Natural killer cell treated with Interleukin-12 subunit alpha and Interleukin-12 subunit beta and Interleukin-15 and Interleukin-18, amount 100 ng/mL, for 72 hours (primary cell): ENCODE measurements around the gene OGN. TPM values are rescaled to one million over a fixed set of nuclear protein-coding genes. Genes with fewer than 3 reads are reported as not detected.

Source experiments
- ATAC-seq, 2 donors: fragments of 150-1000 bp; cut with Tn5 transposase in 1 of 2; sonication (Bioruptor Pico), chemical (Tn5 transposase) in 1 of 2; 2 replicates each; pipeline ENCODE4 v1.10.0; 2021
- DNase-seq: peaks from one replicate; pipeline ENCODE4 v3.0.0; 2022; ENCODE audit warnings: low spot score
- H3K27ac Mint-ChIP-seq, 2 donors: 1 replicate in 1 of 2; 2 replicates in 1 of 2; pipeline ENCODE4 v1.8.0; 2022; ENCODE audit warnings: mixed read lengths in 2 of 2, mild to moderate bottlenecking in 1 of 2, moderate library complexity in 1 of 2
- H3K27me3 Mint-ChIP-seq, 2 donors: 1 replicate in 1 of 2; 2 replicates in 1 of 2; pipeline ENCODE4 v1.8.0; 2022; ENCODE audit warnings: mixed read lengths in 2 of 2
- H3K36me3 Mint-ChIP-seq: one replicate; pipeline ENCODE4 v1.8.0; 2022; ENCODE audit warnings: mixed read lengths
- H3K4me1 Mint-ChIP-seq, 2 donors: 1 replicate in 1 of 2; 2 replicates in 1 of 2; pipeline ENCODE4 v1.8.0; 2022; ENCODE audit warnings: low read depth in 2 of 2, mixed read lengths in 2 of 2, mild to moderate bottlenecking in 1 of 2
- H3K4me3 Mint-ChIP-seq: one replicate; pipeline ENCODE4 v1.8.0; 2022; ENCODE audit warnings: mixed read lengths
- H3K9me3 Mint-ChIP-seq: 2 replicates; pipeline ENCODE4 v1.8.0; 2022; ENCODE audit warnings: mixed read lengths
- total RNA-seq, 2 donors: library from RNA; stranded (reverse); gene quantifications; one replicate each; pipeline ENCODE4 v1.2.3, GENCODE V29; 2022

Gene OGN
- total RNA-seq, 2 donors from 2014 or later = not detected

GRCh38 chr9:92392690-92393089, 11.7 kb downstream of the OGN start:
- no peak overlapping the region for H3K27ac Mint-ChIP-seq
- no peak overlapping the region for H3K4me3 Mint-ChIP-seq
- no peaks in the 10 kb centered on the region for H3K9me3 Mint-ChIP-seq
- no peaks in the 10 kb centered on the region for H3K27me3 Mint-ChIP-seq
- H3K36me3 Mint-ChIP-seq = no peaks in the 10 kb centered on the region
- ATAC-seq = no peak
- no peaks in the 10 kb centered on the region for H3K4me1 Mint-ChIP-seq
- no peak for DNase-seq

- no peaks in the 10 kb centered on the region for H3K27me3 Mint-ChIP-seq
- no peaks in the 10 kb centered on the region for H3K36me3 Mint-ChIP-seq
- peaks cover 5 to 6% of the 10 kb centered on the region in 2 donors for H3K4me1 Mint-ChIP-seq
- no peak overlapping the region for H3K27ac Mint-ChIP-seq
- ATAC-seq (no peak), DNase-seq (no peak)
- H3K4me3 Mint-ChIP-seq = no peak overlapping the region
- H3K9me3 Mint-ChIP-seq = no peaks in the 10 kb centered on the region
Measured at GRCh38 chr9:92385953-92386352, 18.4 kb downstream of the OGN start.

- H3K27ac Mint-ChIP-seq = no peak overlapping the region
- DNase-seq (no peak), ATAC-seq (no peak)
- no peaks in the 10 kb centered on the region for H3K27me3 Mint-ChIP-seq
- no peaks in the 10 kb centered on the region for H3K36me3 Mint-ChIP-seq
- H3K9me3 Mint-ChIP-seq = no peaks in the 10 kb centered on the region
- H3K4me1 Mint-ChIP-seq = peaks cover 5 to 6% of the 10 kb centered on the region in 2 donors
- H3K4me3 Mint-ChIP-seq = no peak overlapping the region
Measured at GRCh38 chr9:92385477-92385876, 18.9 kb downstream of the OGN start.

- H3K9me3 Mint-ChIP-seq = no peaks in the 10 kb centered on the region
- H3K4me3 Mint-ChIP-seq = no peak overlapping the region
Measured at GRCh38 chr9:92385001-92385400, 19.4 kb downstream of the OGN start.

GRCh38 chr9:92384375-92384774, 20.0 kb downstream of the OGN start:
- Mint-ChIP-seq H3K36me3 (no peaks in the 10 kb centered on the region), H3K9me3 (no peaks in the 10 kb centered on the region), H3K27ac (no peak overlapping the region), H3K4me3 (no peak overlapping the region), H3K27me3 (no peaks in the 10 kb centered on the region), H3K4me1 (peaks cover 8 to 9% of the 10 kb centered on the region in 2 donors)
- DNase-seq (no peak), ATAC-seq (no peak)

More at GRCh38 chr9:92385001-92385400, 19.4 kb downstream of the OGN start:
- Mint-ChIP-seq H3K27me3 (no peaks in the 10 kb centered on the region), H3K36me3 (no peaks in the 10 kb centered on the region), H3K4me1 (peaks cover 5 to 6% of the 10 kb centered on the region in 2 donors), H3K27ac (no peak overlapping the region)
- DNase-seq = no peak
- no peak for ATAC-seq

- no peak for ATAC-seq
Measured at GRCh38 chr9:92381775-92382174, 22.6 kb downstream of the OGN start.

GRCh38 chr9:92380603-92381002, 23.8 kb downstream of the OGN start:
- no peak overlapping the region for H3K4me3 Mint-ChIP-seq
- ATAC-seq (no peak), DNase-seq (no peak)
- H3K27me3 Mint-ChIP-seq = no peaks in the 10 kb centered on the region
- H3K27ac Mint-ChIP-seq = no peak overlapping the region
- no peaks in the 10 kb centered on the region for H3K36me3 Mint-ChIP-seq
- no peaks in the 10 kb centered on the region for H3K9me3 Mint-ChIP-seq
- H3K4me1 Mint-ChIP-seq = peaks cover 29 to 30% of the 10 kb centered on the region in 2 donors

More at GRCh38 chr9:92381775-92382174, 22.6 kb downstream of the OGN start:
- no peak overlapping the region for H3K27ac Mint-ChIP-seq
- H3K27me3 Mint-ChIP-seq = no peaks in the 10 kb centered on the region
- H3K4me1 Mint-ChIP-seq = peaks cover 29 to 30% of the 10 kb centered on the region in 2 donors
- no peak for DNase-seq
- no peak overlapping the region for H3K4me3 Mint-ChIP-seq
- no peaks in the 10 kb centered on the region for H3K36me3 Mint-ChIP-seq
- H3K9me3 Mint-ChIP-seq = no peaks in the 10 kb centered on the region

GRCh38 chr9:92378865-92379560, 25.4 kb downstream of the OGN start:
- no peaks in the 10 kb centered on the region for H3K9me3 Mint-ChIP-seq
- peak overlapping the region in 1 of 2 donors; percentile 24 for H3K27ac Mint-ChIP-seq
- no peak for DNase-seq
- H3K36me3 Mint-ChIP-seq = peaks cover 10% of the 10 kb centered on the region
- peaks cover 29 to 30% of the 10 kb centered on the region in 2 donors for H3K4me1 Mint-ChIP-seq
- no peaks in the 10 kb centered on the region for H3K27me3 Mint-ChIP-seq
- no peak overlapping the region for H3K4me3 Mint-ChIP-seq
- no peak for ATAC-seq

- Mint-ChIP-seq H3K4me1 (peaks cover 29 to 30% of the 10 kb centered on the region in 2 donors), H3K36me3 (peaks cover 12% of the 10 kb centered on the region), H3K4me3 (peak overlapping the region; percentile 9), H3K27ac (peak overlapping the region; percentile 11 to 24), H3K9me3 (peaks cover under 1% of the 10 kb centered on the region), H3K27me3 (no peaks in the 10 kb centered on the region)
- DNase-seq (no peak), ATAC-seq (peak in 1 of 2 donors; percentile 27)
Measured at GRCh38 chr9:92377876-92378275, 26.5 kb downstream of the OGN start.

GRCh38 chr9:92373167-92373566, 31.2 kb downstream of the OGN start:
- ATAC-seq (no peak), DNase-seq (no peak)
- no peak overlapping the region for H3K4me3 Mint-ChIP-seq
- H3K27me3 Mint-ChIP-seq = no peaks in the 10 kb centered on the region
- H3K9me3 Mint-ChIP-seq = peaks cover 3% of the 10 kb centered on the region
- H3K27ac Mint-ChIP-seq = no peak overlapping the region
- peaks cover 10 to 12% of the 10 kb centered on the region in 2 donors for H3K4me1 Mint-ChIP-seq
- peaks cover 19% of the 10 kb centered on the region for H3K36me3 Mint-ChIP-seq

- Mint-ChIP-seq H3K27me3 (no peaks in the 10 kb centered on the region), H3K9me3 (peaks cover 3% of the 10 kb centered on the region), H3K4me1 (peaks cover 0 to 3% of the 10 kb centered on the region in 2 donors), H3K4me3 (no peak overlapping the region), H3K27ac (peak overlapping the region in 1 of 2 donors; percentile 25), H3K36me3 (peaks cover 9% of the 10 kb centered on the region)
- DNase-seq = no peak
- ATAC-seq = no peak
Measured at GRCh38 chr9:92369075-92369474, 35.3 kb downstream of the OGN start.

- DNase-seq (no peak), ATAC-seq (no peak)
- peaks cover 18% of the 10 kb centered on the region for H3K36me3 Mint-ChIP-seq
- no peak overlapping the region for H3K27ac Mint-ChIP-seq
- peaks cover 0 to 3% of the 10 kb centered on the region in 2 donors for H3K4me1 Mint-ChIP-seq
- no peaks in the 10 kb centered on the region for H3K27me3 Mint-ChIP-seq
- no peak overlapping the region for H3K4me3 Mint-ChIP-seq
- no peaks in the 10 kb centered on the region for H3K9me3 Mint-ChIP-seq
Measured at GRCh38 chr9:92360083-92360482, 44.3 kb downstream of the OGN start.

- H3K27ac Mint-ChIP-seq = no peak overlapping the region
- ATAC-seq (no peak), DNase-seq (no peak)
- H3K9me3 Mint-ChIP-seq = peaks cover 4% of the 10 kb centered on the region
- H3K4me1 Mint-ChIP-seq = peaks cover 0 to 3% of the 10 kb centered on the region in 2 donors
- H3K4me3 Mint-ChIP-seq = no peak overlapping the region
- H3K36me3 Mint-ChIP-seq = peaks cover 24% of the 10 kb centered on the region
- H3K27me3 Mint-ChIP-seq = no peaks in the 10 kb centered on the region
Measured at GRCh38 chr9:92359394-92359995, 44.9 kb downstream of the OGN start.

- ATAC-seq = no peak
- no peak for DNase-seq
- H3K9me3 Mint-ChIP-seq = peaks cover 4% of the 10 kb centered on the region
- peaks cover 22% of the 10 kb centered on the region for H3K36me3 Mint-ChIP-seq
- no peaks in the 10 kb centered on the region for H3K27me3 Mint-ChIP-seq
- H3K27ac Mint-ChIP-seq = no peak overlapping the region
- H3K4me3 Mint-ChIP-seq = no peak overlapping the region
- peaks cover 7 to 14% of the 10 kb centered on the region in 2 donors for H3K4me1 Mint-ChIP-seq
Measured at GRCh38 chr9:92353051-92353450, 51.3 kb downstream of the OGN start.
